ENCODE results near the gene ARHGAP9. TPM values are rescaled to one million over a fixed set of nuclear protein-coding genes. Genes with fewer than 3 reads are reported as not detected.
"Not testable (repeated sequence)": the region's sequence is repeated elsewhere in the genome, so short reads cannot be mapped to it uniquely, and the experiment has no call there.

Gene ARHGAP9
- total RNA-seq, 1 experiment from 2014 or later, result not detected

DNA sequence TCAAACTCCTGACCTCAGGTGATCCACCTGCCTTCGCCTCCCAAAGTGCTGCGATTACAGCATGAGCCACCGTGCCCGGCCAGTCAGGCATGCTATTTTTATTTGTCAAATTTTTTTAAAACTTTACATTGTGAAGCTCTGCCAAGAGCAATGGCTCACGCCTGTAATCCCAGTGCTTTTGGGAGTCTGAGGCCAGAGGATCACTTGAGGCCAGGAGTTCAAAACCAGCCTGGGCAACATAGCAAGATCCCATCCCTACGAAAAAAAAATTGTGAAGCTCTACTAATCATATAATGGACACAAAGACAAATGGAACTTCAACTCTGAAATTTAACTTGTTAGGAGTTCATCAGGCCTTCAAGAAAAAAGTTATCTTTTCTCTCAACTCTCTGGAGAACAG, 50.7 kb downstream of the ARHGAP9 start:
- no peak for DNase-seq
- Histone ChIP-seq H3K4me3 (peak overlapping the region; percentile 74; the same call in 1 of the 2 replicates), H4K20me1 (ENCODE audit: insufficient read depth) (no peaks in the 10 kb centered on the region), H3F3A (ENCODE audit: insufficient read depth, low read depth) (peaks cover 13% of the 10 kb centered on the region; the same call in 1 of the 2 replicates), H3K4me1 (replicated peaks; ENCODE audit: insufficient read depth) (peaks cover 18% of the 10 kb centered on the region), H3K27me3 (ENCODE audit: insufficient read depth, low read depth) (no peaks in the 10 kb centered on the region), H3K79me2 (ENCODE audit: low read depth) (peaks cover 21% of the 10 kb centered on the region), H3K27ac (0 out of 2 replicates have a peak overlapping the region, but pooled peaks have one; percentile 91), H3K4me2 (peak overlapping the region; percentile 90), H3K9me3 (ENCODE audit: insufficient read depth, low read depth) (no peaks in the 10 kb centered on the region), H2AFZ (no peak overlapping the region), H3K9me2 (ENCODE audit: insufficient read depth) (no peaks in the 10 kb centered on the region), H3K36me3 (ENCODE audit: low read depth) (no peaks in the 10 kb centered on the region)
- TF ChIP-seq, protein P1, sequence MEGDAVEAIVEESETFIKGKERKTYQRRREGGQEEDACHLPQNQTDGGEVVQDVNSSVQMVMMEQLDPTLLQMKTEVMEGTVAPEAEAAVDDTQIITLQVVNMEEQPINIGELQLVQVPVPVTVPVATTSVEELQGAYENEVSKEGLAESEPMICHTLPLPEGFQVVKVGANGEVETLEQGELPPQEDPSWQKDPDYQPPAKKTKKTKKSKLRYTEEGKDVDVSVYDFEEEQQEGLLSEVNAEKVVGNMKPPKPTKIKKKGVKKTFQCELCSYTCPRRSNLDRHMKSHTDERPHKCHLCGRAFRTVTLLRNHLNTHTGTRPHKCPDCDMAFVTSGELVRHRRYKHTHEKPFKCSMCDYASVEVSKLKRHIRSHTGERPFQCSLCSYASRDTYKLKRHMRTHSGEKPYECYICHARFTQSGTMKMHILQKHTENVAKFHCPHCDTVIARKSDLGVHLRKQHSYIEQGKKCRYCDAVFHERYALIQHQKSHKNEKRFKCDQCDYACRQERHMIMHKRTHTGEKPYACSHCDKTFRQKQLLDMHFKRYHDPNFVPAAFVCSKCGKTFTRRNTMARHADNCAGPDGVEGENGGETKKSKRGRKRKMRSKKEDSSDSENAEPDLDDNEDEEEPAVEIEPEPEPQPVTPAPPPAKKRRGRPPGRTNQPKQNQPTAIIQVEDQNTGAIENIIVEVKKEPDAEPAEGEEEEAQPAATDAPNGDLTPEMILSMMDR (conservative IDR thresholded peaks at IDR 0.05), result no peak
- TF ChIP-seq EZH2 (IDR thresholded peaks at IDR 0.05; ENCODE audit: low read depth), result no peak
- CTCF ChIA-PET, result no interaction called here
- POLR2A ChIA-PET (ENCODE audit: unreplicated experiment), result no interaction called here
- intact Hi-C loops (cut with micrococcal nuclease; ENCODE audit: unreplicated experiment), result no loop called here
- BruUV-seq (replicated peaks), result no TSS peak

DNA sequence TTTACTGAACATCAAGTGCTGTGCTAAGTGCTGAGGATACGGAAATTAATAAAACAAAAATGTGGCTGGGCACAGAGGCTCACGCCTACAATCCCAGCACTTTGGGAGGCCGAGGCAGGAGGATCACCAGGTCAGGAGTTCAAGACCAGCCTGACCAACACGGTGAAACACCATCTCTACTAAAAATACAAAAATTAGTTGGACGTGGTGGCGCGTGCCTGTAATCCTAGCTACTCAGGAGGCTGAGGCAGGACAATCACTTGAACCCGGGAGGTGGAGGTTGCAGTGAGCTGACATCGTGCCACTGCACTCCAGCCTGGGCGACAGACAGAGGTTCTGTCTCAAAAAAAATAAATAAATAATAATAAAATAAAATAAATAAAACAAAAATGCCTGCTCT, 52.7 kb downstream of the ARHGAP9 start:
- H4K20me1 ChIP-seq (ENCODE audit: insufficient read depth); POLR2A ChIA-PET (ENCODE audit: unreplicated experiment); H3K27ac ChIP-seq; H3K9me2 ChIP-seq (ENCODE audit: insufficient read depth); H3K4me3 ChIP-seq; BruUV-seq (replicated peaks); H2AFZ ChIP-seq; H3K9me3 ChIP-seq (ENCODE audit: insufficient read depth, low read depth); CTCF ChIA-PET; H3K27me3 ChIP-seq (ENCODE audit: insufficient read depth, low read depth); DNase-seq; intact Hi-C loops (cut with micrococcal nuclease; ENCODE audit: unreplicated experiment); H3K4me2 ChIP-seq; H3K36me3 ChIP-seq (ENCODE audit: low read depth): not testable (repeated sequence)
- H3K4me1 ChIP-seq (replicated peaks; ENCODE audit: insufficient read depth), result peaks cover 18% of the 10 kb centered on the region
- peaks cover 13% of the 10 kb centered on the region; the same call in 1 of the 2 replicates for H3F3A ChIP-seq (ENCODE audit: insufficient read depth, low read depth)
- peaks cover 21% of the 10 kb centered on the region for H3K79me2 ChIP-seq (ENCODE audit: low read depth)

Small RNA genes lying within 50 kb of the gene (microRNA-seq; reads per million reads assigned to microRNA genes)
- gene MIR616 (ENCODE audit: borderline number of aligned reads, borderline replicate concordance) (not detected), gene MIR6758 (ENCODE audit: borderline number of aligned reads, borderline replicate concordance) (not detected)

Other genes starting within 250 kb of the ARHGAP9 start
- 1.3 and 2.2 TPM in 2 replicates for gene STAC3, start 228.7 kb downstream of the ARHGAP9 start, total RNA-seq (2021)
- gene R3HDM2, start 48.8 kb downstream of the ARHGAP9 start, total RNA-seq (2021), result 54.4 and 65.1 TPM in 2 replicates
- 0.35 TPM in 1 of 2 replicates, not detected in the other for gene INHBC, start 45.1 kb downstream of the ARHGAP9 start, total RNA-seq (2021)
- gene INHBE, start 24.6 kb downstream of the ARHGAP9 start, total RNA-seq (2021), result 0.73 and 0.90 TPM in 2 replicates
- not detected in 2 replicates for gene GLI1, start 20.1 kb downstream of the ARHGAP9 start, total RNA-seq (2021)
- 307 and 366 TPM in 2 replicates for gene MARS1, start 8.2 kb upstream of the ARHGAP9 start, total RNA-seq (2021)
- gene DDIT3, start 40.6 kb upstream of the ARHGAP9 start, total RNA-seq (2021), result 15.6 and 17.3 TPM in 2 replicates
- gene MBD6, start 43.0 kb upstream of the ARHGAP9 start, total RNA-seq (2021), result 47.3 and 78.4 TPM in 2 replicates
- gene DCTN2, start 67.3 kb upstream of the ARHGAP9 start, total RNA-seq (2021), result 93.4 and 105 TPM in 2 replicates
- 0.07 TPM in 1 of 2 replicates, not detected in the other for gene KIF5A, start 70.2 kb upstream of the ARHGAP9 start, total RNA-seq (2021)
- gene PIP4K2C, start 111.3 kb upstream of the ARHGAP9 start, total RNA-seq (2021), result 47.7 and 48.7 TPM in 2 replicates
- gene DTX3, start 125.0 kb upstream of the ARHGAP9 start, total RNA-seq (2021), result 16.2 and 18.1 TPM in 2 replicates
- gene ARHGEF25, start 131.6 kb upstream of the ARHGAP9 start, total RNA-seq (2021), result 12.9 and 18.8 TPM in 2 replicates
- gene B4GALNT1, start 153.3 kb upstream of the ARHGAP9 start, total RNA-seq (2021), result 15.0 and 17.9 TPM in 2 replicates
- 96.7 and 108 TPM in 2 replicates for gene OS9, start 214.3 kb upstream of the ARHGAP9 start, total RNA-seq (2021)